RWPE1 (cell line): ENCODE data around the gene NFYC.

Source experiments
- CTCF ChIA-PET: fragments of 350-600 bp; sonication (Branson Sonifier 250); formaldehyde crosslinking; extraction: SDS; loops from one replicate; lab custom pipeline; 2021; lab: Yijun Ruan, JAX
- POLR2A ChIA-PET: fragments of 400-600 bp; formaldehyde crosslinking; extraction: SDS; loops from one replicate; lab custom pipeline; 2020; ENCODE audit warnings: antibody characterized with exemption; ENCODE audit not compliant: low non-redundant PET; lab: Yijun Ruan, JAX
- DNase-seq: peaks from one replicate; pipeline ENCODE4 v3.0.0; 2012; ENCODE audit warnings: low spot score
- H3K27ac ChIP-seq: fragments of 450-650 bp; 2 replicates; pipeline ENCODE4 v1.5.1; 2017
- CTCF ChIP-seq: fragments of 450-650 bp; conservative IDR thresholded peaks from 2 replicates; pipeline ENCODE4 v1.5.1; 2017; ENCODE audit warnings: low read depth, mild to moderate bottlenecking

Gene NFYC

GRCh38 chr1:40799351-40799867 lies 107.9 kb downstream of the NFYC start:
- no peak overlapping the region for H3K27ac ChIP-seq
- ChIA-PET CTCF (no interaction called here), POLR2A (no interaction called here)
- TF ChIP-seq CTCF = no peak
- no peak for DNase-seq

GRCh38 chr1:40801742-40802077 lies 110.2 kb downstream of the NFYC start:
- no peak for TF ChIP-seq CTCF
- ChIA-PET CTCF (no interaction called here), POLR2A (no interaction called here)
- DNase-seq = no peak
- H3K27ac ChIP-seq = no peak overlapping the region; the same call in 1 of the 2 replicates

- H3K27ac ChIP-seq = peak overlapping the region; percentile 46
- CTCF ChIA-PET = no interaction called here
- DNase-seq = peak; percentile 95
- no peak for TF ChIP-seq CTCF
- POLR2A ChIA-PET = no interaction called here
These were observed 110.7 kb downstream of the NFYC start for GRCh38 chr1:40802078-40802741.

GRCh38 chr1:40802742-40803113 lies 111.2 kb downstream of the NFYC start:
- ChIA-PET POLR2A (no interaction called here), CTCF (no interaction called here)
- TF ChIP-seq CTCF = no peak
- peak overlapping the region; percentile 46 for H3K27ac ChIP-seq
- no peak for DNase-seq

- peak overlapping the region; percentile 46 for H3K27ac ChIP-seq
- no peak for DNase-seq
- no peak for TF ChIP-seq CTCF
- ChIA-PET POLR2A (interaction anchor here (0.6 kb wide), 1 partner anchor 96 kb away, joined by 3 read pairs; no protein-coding TSS in a partner anchor), CTCF (interaction anchor here (0.5 to 0.8 kb wide), 3 partner anchors 17 to 173 kb away, joined by 3 to 5 read pairs (median 3); no protein-coding TSS in a partner anchor)
These were observed 111.9 kb downstream of the NFYC start for GRCh38 chr1:40803447-40803846.

- DNase-seq = no peak
- TF ChIP-seq CTCF = no peak
- ChIA-PET POLR2A (interaction anchor here (0.6 kb wide), 1 partner anchor 96 kb away, joined by 3 read pairs; no protein-coding TSS in a partner anchor), CTCF (interaction anchor here (0.5 to 0.8 kb wide), 4 partner anchors 17 to 173 kb away, joined by 3 to 5 read pairs (median 3); no protein-coding TSS in a partner anchor)
- H3K27ac ChIP-seq = peak overlapping the region; percentile 46
These were observed 112.4 kb downstream of the NFYC start for GRCh38 chr1:40803902-40804301.
